B cell (primary cell): ENCODE results near the gene FAM120B. TPM values are rescaled to one million over a fixed set of nuclear protein-coding genes. Genes with fewer than 3 reads are reported as not detected.
A peak's percentile ranks its signal among the peaks of the same experiment; 100 is the strongest.

ENCODE experiments used
- ATAC-seq: fragments of 200-7000 bp; cut with Tn5 transposase; one replicate; pipeline ENCODE4 v1.10.0; 2021; ENCODE audit warnings: low read depth, mild to moderate bottlenecking, moderate number of reproducible peaks, moderate library complexity
- CTCF ChIA-PET: fragments of 350-600 bp; sonication (Branson Sonifier 250); formaldehyde crosslinking; loops from one replicate; lab custom pipeline; 2021; ENCODE audit warnings: antibody characterized with exemption, inconsistent platforms; lab: Charles Lee
- POLR2A ChIA-PET: fragments of 350-600 bp; sonication (Branson Sonifier 250); formaldehyde crosslinking; loops from one replicate; lab custom pipeline; 2021; ENCODE audit warnings: antibody characterized with exemption; lab: Charles Lee
- DNase-seq: peaks from one replicate; pipeline ENCODE4 v3.0.0; 2013
- H2AFZ ChIP-seq: 2 replicates; pipeline ENCODE4 v1.6.1; 2012; ENCODE audit warnings: mild to moderate bottlenecking, low read depth, low read length; ENCODE audit not compliant: insufficient read depth, poor library complexity, severe bottlenecking
- H3K27ac ChIP-seq, 2 donors: 1 replicate in 1 of 2; 2 replicates in 1 of 2; pipeline ENCODE4 v1.5.1; 2012 to 2013; ENCODE audit warnings: low read length in 2 of 2, mild to moderate bottlenecking in 2 of 2, moderate library complexity in 1 of 2
- H3K27me3 ChIP-seq, 4 experiments: fragments of 200-600 bp in 1 of 4; sonication (generic) in 1 of 4; replicated peaks in 1 of 4; 1 replicate in 2 of 4; 2 replicates in 2 of 4; pipeline versions ENCODE4 v1.6.1 to v1.7.0; 2013 to 2016; ENCODE audit warnings: low read length in 3 of 4, mild to moderate bottlenecking in 2 of 4, mixed read lengths in 1 of 4, moderate library complexity in 1 of 4; ENCODE audit not compliant: insufficient read depth in 4 of 4, control insufficient read depth in 3 of 4; ENCODE audit errors: control extremely low read depth in 1 of 4
- H3K36me3 ChIP-seq, 2 experiments: replicated peaks in 1 of 2; 1 replicate in 1 of 2; 2 replicates in 1 of 2; pipeline versions ENCODE4 v1.6.1 to v1.7.1; 2013; ENCODE audit warnings: low read length in 1 of 2; ENCODE audit not compliant: insufficient read depth in 2 of 2, control insufficient read depth in 1 of 2; ENCODE audit errors: control extremely low read depth in 1 of 2, extremely low read depth in 1 of 2
- H3K4me1 ChIP-seq, 2 donors: fragments of 200-600 bp in 1 of 2; sonication (generic) in 1 of 2; 1 replicate in 1 of 2; 2 replicates in 1 of 2; pipeline versions ENCODE4 v1.5.1 to v1.6.1; 2013 to 2017; ENCODE audit warnings: low read length in 2 of 2; ENCODE audit not compliant: control insufficient read depth in 2 of 2, insufficient read depth in 2 of 2
- H3K4me2 ChIP-seq: replicated peaks from 2 replicates; pipeline ENCODE3; 2012; ENCODE audit warnings: mild to moderate bottlenecking, low read depth, low read length; ENCODE audit not compliant: poor library complexity, severe bottlenecking
- H3K4me3 ChIP-seq, 5 experiments: fragments of 200-600 bp in 1 of 5; sonication (generic) in 1 of 5; 1 replicate in 3 of 5; 2 replicates in 2 of 5; pipeline versions ENCODE4 v1.5.1 to v1.7.0; 2011 to 2016; ENCODE audit warnings: low read length in 4 of 5, mild to moderate bottlenecking in 4 of 5, low read depth in 2 of 5, control low read depth in 1 of 5, moderate library complexity in 1 of 5; ENCODE audit not compliant: insufficient read depth in 1 of 5; ENCODE audit errors: control extremely low read depth in 1 of 5, extremely low read depth in 1 of 5
- H3K79me2 ChIP-seq: fragments of 200-600 bp; sonication (generic); one replicate; pipeline ENCODE4 v1.6.0; 2016; ENCODE audit warnings: low read length; ENCODE audit not compliant: control insufficient read depth, insufficient read depth
- H3K9ac ChIP-seq: fragments of 200-600 bp; sonication (generic); 2 replicates; pipeline ENCODE4 v1.6.1; 2017; ENCODE audit warnings: mild to moderate bottlenecking, low read length, moderate library complexity
- H3K9me3 ChIP-seq, 3 donors: one replicate each; pipeline versions ENCODE4 v1.6.1 to v1.7.1; 2013; ENCODE audit warnings: low read length in 2 of 3; ENCODE audit not compliant: control insufficient read depth in 2 of 3, insufficient read depth in 1 of 3; ENCODE audit errors: control extremely low read depth in 1 of 3
- H4K20me1 ChIP-seq: 2 replicates; pipeline ENCODE4 v1.6.0; 2012; ENCODE audit warnings: mild to moderate bottlenecking, low read length; ENCODE audit not compliant: insufficient read depth, control insufficient read depth, poor library complexity, severe bottlenecking
- H3K27ac Mint-ChIP-seq: one replicate; pipeline ENCODE4 v1.8.0; 2021; ENCODE audit warnings: mixed read lengths
- H3K27me3 Mint-ChIP-seq: one replicate; pipeline ENCODE4 v1.8.0; 2021; ENCODE audit warnings: mixed read lengths
- H3K4me1 Mint-ChIP-seq: one replicate; pipeline ENCODE4 v1.8.0; 2021; ENCODE audit warnings: mixed read lengths
- H3K4me3 Mint-ChIP-seq: one replicate; pipeline ENCODE4 v1.8.0; 2021; ENCODE audit warnings: mixed read lengths
- H3K9me3 Mint-ChIP-seq: one replicate; pipeline ENCODE4 v1.8.0; 2022; ENCODE audit warnings: mixed read lengths; ENCODE audit not compliant: insufficient read depth
- EZH2 ChIP-seq: IDR thresholded peaks from 2 replicates; pipeline ENCODE4 v1.6.1; 2012; ENCODE audit warnings: borderline replicate concordance, low read depth, mild to moderate bottlenecking, moderate library complexity, low read length; ENCODE audit not compliant: insufficient read depth, poor library complexity, severe bottlenecking
- WGBS: methylation state at CpG from one replicate; pipeline ENCODE4 v1.1.5; 2013; ENCODE audit warnings: missing lambda C conversion rate; ENCODE audit not compliant: insufficient coverage; 5-methylcytosine and 5-hydroxymethylcytosine counted together
- intact Hi-C: fragments of 100-400 bp; cut with micrococcal nuclease; formaldehyde crosslinking; loops from one replicate; pipeline ENCODE4 v1.10.0; 2022
- polyA plus RNA-seq: library from polyadenylated mRNA; depleted of rRNA; stranded (reverse); fragments of >200 nt; gene quantifications from 2 replicates; pipeline ENCODE4 v1.2.3, GENCODE V29; 2012
- total RNA-seq, 2 donors: library from RNA; stranded (reverse); fragments of 120-200 nt in 1 of 2; gene quantifications; 1 replicate in 1 of 2; 2 replicates in 1 of 2; pipeline versions ENCODE4 v1.2.3 to v1.2.4, GENCODE V29; 2013 to 2022
- TF ChIP-seq, protein P1 (sequence below): fragments of 200-600 bp; IDR thresholded peaks from one replicate; pipeline ENCODE4 v1.8.0; 2022; ENCODE audit warnings: antibody characterized with exemption, mild to moderate bottlenecking

Gene FAM120B
- total and polyA plus RNA-seq, 2 donors (not counting 1 experiment from before 2014, with no cell fraction given) = 12.5 to 51.7 TPM

DNA sequence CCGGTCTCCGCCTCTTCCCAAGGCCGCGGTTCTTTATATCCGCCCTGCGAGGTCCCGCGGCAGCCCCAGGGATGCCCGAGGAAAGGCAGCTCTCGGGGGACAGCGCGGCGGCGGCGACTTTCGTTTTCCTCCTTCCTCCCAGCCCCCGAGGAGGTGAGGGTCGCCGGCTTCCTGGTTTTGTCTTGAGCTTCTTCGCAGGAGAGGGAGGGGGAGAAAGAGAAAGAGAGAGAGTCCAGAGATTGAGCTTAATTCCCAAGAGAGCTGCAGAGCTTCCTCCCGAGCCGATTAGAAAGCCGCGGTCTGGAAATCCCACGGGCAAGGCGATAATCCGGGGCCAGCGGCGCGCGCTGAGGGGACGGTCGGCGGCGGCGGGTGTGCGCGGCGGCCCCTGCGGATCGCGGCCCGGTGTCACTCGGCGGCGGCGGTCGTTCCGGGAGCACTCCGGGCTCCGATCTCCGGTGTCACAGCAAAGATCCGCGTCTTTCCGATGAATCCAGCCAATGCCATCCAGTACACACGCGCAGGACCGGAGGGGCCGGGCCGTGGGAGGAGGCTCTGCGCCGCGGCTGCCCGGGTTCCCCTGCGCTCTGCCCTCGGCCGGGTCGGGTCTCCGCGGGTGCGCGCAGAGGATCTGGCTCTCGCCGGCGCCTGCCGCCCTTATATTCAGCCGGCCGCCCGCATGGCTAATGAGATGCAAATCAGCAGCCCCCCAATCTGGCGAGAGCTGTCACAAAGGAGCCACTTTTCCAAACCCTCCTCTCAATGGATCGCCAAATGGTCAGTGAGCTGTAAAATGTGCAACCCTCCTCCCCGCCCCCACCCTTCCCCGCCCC, 16.0 kb upstream of the FAM120B start, which contains the start of gene DLL1:
Gene DLL1, minus strand, starts transcription at position 783 of the 833 bp plus-strand sequence. CDS start 939 bp downstream, outside the sequence.
- peaks cover 51% of the 10 kb centered on the region for H3K27me3 Mint-ChIP-seq
- no peaks in the 10 kb centered on the region for H3K36me3 ChIP-seq
- POLR2A ChIA-PET = interaction anchor here (0.5 to 0.9 kb wide), 3 partner anchors 19 to 569 kb away, joined by 3 to 5 read pairs (median 3); no protein-coding TSS in a partner anchor
- H3K4me2 ChIP-seq = peak within 1 kb of the TSS; percentile 98
- peak within 1 kb of the TSS; percentile 94 for H3K4me3 Mint-ChIP-seq
- ATAC-seq (peak; percentile 28), DNase-seq (peak; percentile 73)
- under 1% methylated on average over 75 of the region's 83 CpGs for WGBS
- H3K4me1 ChIP-seq = peaks cover 47 to 59% of the 10 kb centered on the region in 2 donors
- peaks cover 0 to 78% (median 49%) of the 10 kb centered on the region in 4 experiments for H3K27me3 ChIP-seq
- H3K4me3 ChIP-seq = peak within 1 kb of the TSS; percentile 4 to 77 (median 74)
- no peaks in the 10 kb centered on the region for H3K9me3 Mint-ChIP-seq
- no peak for TF ChIP-seq EZH2
- TF ChIP-seq, protein P1, sequence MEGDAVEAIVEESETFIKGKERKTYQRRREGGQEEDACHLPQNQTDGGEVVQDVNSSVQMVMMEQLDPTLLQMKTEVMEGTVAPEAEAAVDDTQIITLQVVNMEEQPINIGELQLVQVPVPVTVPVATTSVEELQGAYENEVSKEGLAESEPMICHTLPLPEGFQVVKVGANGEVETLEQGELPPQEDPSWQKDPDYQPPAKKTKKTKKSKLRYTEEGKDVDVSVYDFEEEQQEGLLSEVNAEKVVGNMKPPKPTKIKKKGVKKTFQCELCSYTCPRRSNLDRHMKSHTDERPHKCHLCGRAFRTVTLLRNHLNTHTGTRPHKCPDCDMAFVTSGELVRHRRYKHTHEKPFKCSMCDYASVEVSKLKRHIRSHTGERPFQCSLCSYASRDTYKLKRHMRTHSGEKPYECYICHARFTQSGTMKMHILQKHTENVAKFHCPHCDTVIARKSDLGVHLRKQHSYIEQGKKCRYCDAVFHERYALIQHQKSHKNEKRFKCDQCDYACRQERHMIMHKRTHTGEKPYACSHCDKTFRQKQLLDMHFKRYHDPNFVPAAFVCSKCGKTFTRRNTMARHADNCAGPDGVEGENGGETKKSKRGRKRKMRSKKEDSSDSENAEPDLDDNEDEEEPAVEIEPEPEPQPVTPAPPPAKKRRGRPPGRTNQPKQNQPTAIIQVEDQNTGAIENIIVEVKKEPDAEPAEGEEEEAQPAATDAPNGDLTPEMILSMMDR = no peak
- intact Hi-C loops = loop anchor here (2.0 to 10.0 kb wide), 5 partner anchors 202 to 566 kb away; partner anchors contain the start of gene PHF10
- no peak within 1 kb of the TSS for H3K27ac ChIP-seq
- no peaks in the 10 kb centered on the region for H4K20me1 ChIP-seq
- peaks cover 48% of the 10 kb centered on the region for H3K4me1 Mint-ChIP-seq
- H3K27ac Mint-ChIP-seq = peak within 1 kb of the TSS; percentile 73
- H3K79me2 ChIP-seq = no peaks in the 10 kb centered on the region
- H3K9me3 ChIP-seq = peaks cover 0 to 19% (median 0%) of the 10 kb centered on the region in 3 donors
- peak within 1 kb of the TSS; percentile 75 for H2AFZ ChIP-seq
- CTCF ChIA-PET = interaction anchor here (1.0 to 1.9 kb wide), 4 partner anchors 12 to 459 kb away, joined by 3 to 5 read pairs (median 3); no protein-coding TSS in a partner anchor
- H3K9ac ChIP-seq = peak within 1 kb of the TSS; percentile 77
